Fibroblast of the aortic adventitia (primary cell): ENCODE data around the gene ZNF554. TPM values are rescaled to one million over a fixed set of nuclear protein-coding genes. Genes with fewer than 3 reads are reported as not detected.
"Not testable (repeated sequence)": the region's sequence is repeated elsewhere in the genome, so short reads cannot be mapped to it uniquely, and the experiment has no call there.

ENCODE experiments used
- DNase-seq: peaks from one replicate; pipeline ENCODE4 v3.0.0-alpha.2; 2010; ENCODE audit warnings: low read depth
- H3K4me3 ChIP-seq: 2 replicates; pipeline ENCODE4 v1.5.1; 2011; ENCODE audit warnings: low read depth, mild to moderate bottlenecking, control low read depth, low read length, moderate library complexity
- total RNA-seq: library from RNA; depleted of rRNA; stranded (reverse); fragments of >200 nt; gene quantifications from 2 replicates; pipeline ENCODE4 v1.2.3, GENCODE V29; 2012; ENCODE audit warnings: low replicate concordance
- TF ChIP-seq, protein P1 (sequence below): IDR thresholded peaks from 2 replicates; pipeline ENCODE4 v1.5.1; 2011; ENCODE audit warnings: mild to moderate bottlenecking, low read length, control low read depth, inconsistent platforms; ENCODE audit not compliant: insufficient read depth

ZNF554 gene
- total RNA-seq, 1 donor, result 3.2 TPM

- no peak for DNase-seq
- TF ChIP-seq, protein P1, sequence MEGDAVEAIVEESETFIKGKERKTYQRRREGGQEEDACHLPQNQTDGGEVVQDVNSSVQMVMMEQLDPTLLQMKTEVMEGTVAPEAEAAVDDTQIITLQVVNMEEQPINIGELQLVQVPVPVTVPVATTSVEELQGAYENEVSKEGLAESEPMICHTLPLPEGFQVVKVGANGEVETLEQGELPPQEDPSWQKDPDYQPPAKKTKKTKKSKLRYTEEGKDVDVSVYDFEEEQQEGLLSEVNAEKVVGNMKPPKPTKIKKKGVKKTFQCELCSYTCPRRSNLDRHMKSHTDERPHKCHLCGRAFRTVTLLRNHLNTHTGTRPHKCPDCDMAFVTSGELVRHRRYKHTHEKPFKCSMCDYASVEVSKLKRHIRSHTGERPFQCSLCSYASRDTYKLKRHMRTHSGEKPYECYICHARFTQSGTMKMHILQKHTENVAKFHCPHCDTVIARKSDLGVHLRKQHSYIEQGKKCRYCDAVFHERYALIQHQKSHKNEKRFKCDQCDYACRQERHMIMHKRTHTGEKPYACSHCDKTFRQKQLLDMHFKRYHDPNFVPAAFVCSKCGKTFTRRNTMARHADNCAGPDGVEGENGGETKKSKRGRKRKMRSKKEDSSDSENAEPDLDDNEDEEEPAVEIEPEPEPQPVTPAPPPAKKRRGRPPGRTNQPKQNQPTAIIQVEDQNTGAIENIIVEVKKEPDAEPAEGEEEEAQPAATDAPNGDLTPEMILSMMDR, result no peak
- no peak overlapping the region for H3K4me3 ChIP-seq
These were observed 39.2 kb downstream of the ZNF554 start for GRCh38 chr19:2858864-2859263.

GRCh38 chr19:2863816-2864215, 44.1 kb downstream of the ZNF554 start:
- DNase-seq, result no peak
- TF ChIP-seq, protein P1, result no peak
- no peak overlapping the region for H3K4me3 ChIP-seq

DNA sequence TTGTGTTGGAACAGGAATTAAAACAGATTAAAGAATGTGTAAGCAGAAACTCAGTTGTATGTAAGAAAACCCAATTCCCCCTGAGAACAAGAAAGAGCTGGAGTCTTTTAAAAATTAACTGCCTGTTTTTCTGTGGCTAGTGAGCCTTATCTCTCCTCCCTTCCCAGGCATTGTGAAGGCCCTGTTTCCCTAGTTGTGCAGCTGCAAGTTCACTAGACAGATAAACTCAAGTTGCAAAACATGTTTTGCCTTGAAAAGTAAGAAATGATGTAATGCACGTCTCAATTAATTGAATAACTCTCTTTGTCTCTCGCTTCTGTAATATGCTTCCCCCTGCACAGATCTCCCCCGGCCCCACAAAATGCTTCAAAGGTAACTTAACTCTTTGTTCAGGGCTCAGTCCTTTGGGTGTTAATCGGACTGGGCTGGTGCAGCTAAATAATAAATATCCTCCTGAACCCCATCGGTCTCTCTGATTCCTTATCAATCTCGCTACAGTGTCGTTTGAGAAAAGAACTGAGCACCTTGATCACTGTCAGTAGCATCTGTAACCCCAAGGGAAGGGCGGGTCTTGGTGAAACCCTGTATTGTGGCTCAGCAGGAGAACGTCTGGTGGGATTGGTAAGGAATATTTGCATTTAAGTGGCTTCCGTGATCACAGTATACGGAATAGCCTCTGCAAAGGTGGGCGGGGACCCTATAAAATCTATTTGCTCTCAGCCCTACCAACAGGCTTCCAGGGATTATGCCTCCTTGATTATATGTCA, 45.8 kb downstream of the ZNF554 start:
- TF ChIP-seq, protein P1, result no peak
- H3K4me3 ChIP-seq, result no peak overlapping the region
- DNase-seq, result no peak

DNA sequence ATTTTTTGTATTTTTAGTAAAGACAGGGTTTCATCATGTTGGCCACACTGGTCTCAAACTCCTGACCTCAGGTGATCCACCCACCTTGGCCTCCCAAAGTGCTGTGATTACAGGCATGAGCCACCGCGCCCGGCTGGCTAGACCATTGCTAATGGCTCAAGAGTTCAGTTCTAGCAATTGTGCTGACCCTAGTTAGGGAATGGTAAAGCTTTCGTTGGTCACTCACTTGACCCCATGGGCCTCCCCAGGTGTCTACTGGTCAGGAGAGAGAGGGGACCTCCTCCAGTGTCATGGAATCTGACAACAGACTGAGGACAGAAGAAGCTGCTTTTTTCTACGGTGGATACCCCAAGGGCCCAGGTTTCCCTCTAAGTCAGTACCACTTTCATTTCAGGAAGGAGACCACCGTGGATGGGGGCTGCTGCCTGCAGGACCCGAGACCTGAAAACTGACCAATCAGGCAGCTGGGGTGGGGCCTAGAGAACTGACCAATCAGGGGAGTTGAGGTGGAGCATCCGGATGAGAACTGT, 46.9 kb downstream of the ZNF554 start:
- TF ChIP-seq, protein P1, result no peak
- no peak for DNase-seq
- H3K4me3 ChIP-seq, result no peak overlapping the region

GRCh38 chr19:2867025-2867991, 47.6 kb downstream of the ZNF554 start, which contains the start of gene ZNF556:
Gene ZNF556, plus strand, starts transcription at chr19:2867335. Its CDS starts 87 bp downstream, at chr19:2867422.
- DNase-seq, result no peak
- no peak within 1 kb of the TSS for H3K4me3 ChIP-seq
- TF ChIP-seq, protein P1, result no peak

GRCh38 chr19:2869618-2870017, 50.0 kb downstream of the ZNF554 start:
- TF ChIP-seq, protein P1, result no peak
- DNase-seq, result no peak
- H3K4me3 ChIP-seq, result no peak overlapping the region

GRCh38 chr19:2872175-2872574, 52.5 kb downstream of the ZNF554 start:
- H3K4me3 ChIP-seq, DNase-seq: not testable (repeated sequence)
